HT1080 (cell line): ENCODE data around the gene CDKN2AIPNL. TPM values are rescaled to one million over a fixed set of nuclear protein-coding genes. Genes with fewer than 3 reads are reported as not detected.
"Not testable (repeated sequence)": the region's sequence is repeated elsewhere in the genome, so short reads cannot be mapped to it uniquely, and the experiment has no call there.

Source experiments
- DNase-seq: peaks from one replicate; pipeline ENCODE4 v3.0.0-alpha.2; 2015; ENCODE audit warnings: low read depth
- total RNA-seq: library from RNA; depleted of rRNA; stranded (reverse); fragments of >200 nt; shearing (Covaris generic); gene quantifications from 2 replicates; pipeline ENCODE4 v1.2.3, GENCODE V29; 2014

Gene CDKN2AIPNL
- total RNA-seq, 1 experiment from 2014 or later, result 81.7 TPM

DNA sequence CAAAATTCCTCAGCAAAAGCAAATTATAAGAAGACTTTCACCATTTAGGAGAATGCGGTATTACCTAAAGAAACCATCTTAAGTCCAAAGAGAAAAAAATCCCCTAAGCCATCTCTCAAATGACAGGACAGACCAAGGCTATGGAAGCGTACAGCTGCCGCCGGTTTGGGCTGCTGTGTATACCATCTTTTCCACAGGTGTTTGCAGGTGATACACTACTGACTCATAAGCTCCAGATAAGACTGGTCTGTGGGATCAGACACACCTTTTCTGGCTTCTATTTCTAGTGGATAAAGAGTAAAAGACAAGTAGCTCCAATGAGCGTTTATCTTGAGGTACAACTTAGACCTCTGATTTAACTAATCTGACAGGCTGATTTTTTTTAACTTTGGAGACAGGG lies 7.7 kb downstream of the CDKN2AIPNL start:
- DNase-seq, result no peak

DNA sequence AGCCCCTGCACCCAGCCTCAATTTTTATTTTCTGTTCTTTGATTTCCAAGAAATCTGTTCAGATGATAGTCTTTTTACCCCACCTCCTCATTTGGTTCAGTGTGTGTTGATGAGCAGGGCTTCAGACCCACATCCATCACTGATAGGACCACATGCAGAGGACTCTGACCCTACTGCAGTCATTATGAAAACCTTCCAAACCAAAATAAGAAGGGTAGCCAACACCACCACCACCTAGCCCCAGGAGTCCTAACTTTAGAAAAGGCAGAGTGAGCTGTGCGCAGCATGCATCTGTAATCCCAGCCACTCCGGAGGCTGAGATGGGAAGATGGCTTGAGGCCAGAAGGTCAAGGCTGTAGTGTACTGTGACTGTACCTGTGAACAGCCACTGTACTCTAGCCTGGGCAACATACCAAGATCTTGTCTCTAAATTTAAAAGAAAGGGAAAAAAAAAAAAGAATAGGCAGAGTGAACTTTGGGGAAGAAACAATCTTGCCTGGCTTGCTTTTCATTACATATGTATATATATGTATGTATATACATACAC lies 13.0 kb downstream of the CDKN2AIPNL start:
- no peak for DNase-seq

DNA sequence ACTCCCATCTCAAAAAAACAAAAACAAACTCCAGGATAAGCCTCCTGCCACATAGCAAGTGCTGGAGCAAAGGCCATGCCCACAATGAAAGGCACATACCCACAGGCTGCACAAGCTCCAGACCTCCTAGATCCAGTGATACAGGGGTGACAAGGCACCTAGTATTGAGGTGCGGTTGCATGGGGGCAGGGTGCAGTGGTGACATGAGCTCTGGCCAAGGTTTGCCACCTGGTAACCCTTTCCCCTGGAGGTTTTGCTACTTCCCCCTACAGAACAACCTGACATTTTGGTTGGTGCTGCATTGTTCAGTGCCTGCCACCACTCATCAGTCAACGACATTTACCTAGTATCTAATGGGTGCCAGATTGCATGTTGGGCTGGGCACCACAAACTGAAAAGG lies 14.5 kb downstream of the CDKN2AIPNL start:
- DNase-seq, result no peak

DNA sequence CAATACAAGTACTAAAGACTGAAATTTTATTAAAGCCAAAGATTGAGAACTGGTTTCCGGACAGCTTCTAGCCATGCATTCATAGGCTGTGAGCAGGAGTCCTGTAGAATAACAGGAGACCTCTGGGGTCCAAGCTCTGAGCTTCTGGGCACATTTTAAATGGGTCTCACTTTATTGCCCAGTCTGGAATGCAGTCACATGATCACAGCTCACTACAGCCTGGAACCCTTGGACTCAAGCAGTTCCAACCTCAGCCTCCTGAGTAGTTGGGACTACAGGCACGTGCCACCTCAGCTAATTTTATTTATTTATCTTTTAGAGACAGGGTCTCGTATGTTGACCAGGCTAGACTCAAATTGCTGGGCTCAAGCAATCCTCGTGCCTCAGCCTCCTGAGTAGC lies 15.4 kb downstream of the CDKN2AIPNL start:
- no peak for DNase-seq

DNA sequence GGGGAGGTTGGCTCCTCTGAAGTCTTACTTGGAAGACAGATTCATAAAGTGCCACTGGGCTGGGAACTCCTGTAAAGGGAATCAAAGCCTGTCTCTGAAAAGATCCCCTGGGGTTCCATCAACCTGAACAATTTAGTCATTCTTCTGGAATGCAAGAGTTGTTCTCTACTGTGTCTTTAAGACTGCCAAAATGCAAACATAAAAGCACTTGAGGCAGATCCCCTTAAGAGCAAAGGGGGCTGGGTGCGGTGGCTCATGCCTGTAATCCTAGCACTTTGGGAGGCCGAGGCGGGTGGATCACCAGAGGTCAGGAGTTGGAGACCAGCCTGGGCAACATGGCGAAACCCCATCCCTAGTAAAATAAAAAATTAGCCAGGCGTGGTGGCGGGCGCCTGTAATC lies 16.7 kb downstream of the CDKN2AIPNL start:
- no peak for DNase-seq

DNA sequence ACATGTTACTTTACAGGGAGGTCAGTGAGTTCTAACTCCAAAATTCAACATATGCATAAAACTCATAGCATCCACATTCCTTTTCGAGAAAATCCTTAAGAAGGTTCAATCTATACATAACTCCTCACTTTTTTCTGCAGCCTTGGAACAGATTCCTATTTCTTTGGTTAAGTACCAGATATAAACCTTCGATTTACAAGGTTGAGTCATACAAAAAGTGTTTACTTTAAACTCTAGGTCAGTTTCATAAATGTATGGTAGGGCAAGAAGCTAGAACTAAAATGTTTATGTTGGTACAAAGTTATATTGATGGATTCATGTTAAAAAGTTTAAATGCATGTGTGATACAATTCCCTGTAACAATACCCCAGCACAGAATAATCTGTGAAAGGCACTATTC lies 19.4 kb downstream of the CDKN2AIPNL start:
- DNase-seq, result no peak

DNA sequence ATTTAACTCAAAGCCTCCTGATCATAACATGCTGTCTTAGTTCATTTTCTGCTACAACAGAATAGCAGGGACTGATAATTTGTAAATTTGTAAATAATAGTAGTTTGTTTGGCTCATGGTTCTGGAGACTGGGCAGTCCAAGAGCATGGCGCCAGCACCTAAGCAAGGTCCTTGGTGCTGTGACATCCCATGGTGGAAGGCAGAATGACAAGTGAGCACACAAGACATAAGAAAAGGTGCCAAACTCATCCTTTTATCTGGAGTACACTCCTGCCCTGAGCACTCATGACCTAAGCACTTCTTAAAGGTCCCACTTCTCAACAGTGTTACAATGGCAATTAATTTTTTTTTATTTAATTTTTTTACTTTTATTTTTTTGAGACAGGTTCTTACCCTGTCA lies 24.2 kb downstream of the CDKN2AIPNL start:
- no peak for DNase-seq

DNA sequence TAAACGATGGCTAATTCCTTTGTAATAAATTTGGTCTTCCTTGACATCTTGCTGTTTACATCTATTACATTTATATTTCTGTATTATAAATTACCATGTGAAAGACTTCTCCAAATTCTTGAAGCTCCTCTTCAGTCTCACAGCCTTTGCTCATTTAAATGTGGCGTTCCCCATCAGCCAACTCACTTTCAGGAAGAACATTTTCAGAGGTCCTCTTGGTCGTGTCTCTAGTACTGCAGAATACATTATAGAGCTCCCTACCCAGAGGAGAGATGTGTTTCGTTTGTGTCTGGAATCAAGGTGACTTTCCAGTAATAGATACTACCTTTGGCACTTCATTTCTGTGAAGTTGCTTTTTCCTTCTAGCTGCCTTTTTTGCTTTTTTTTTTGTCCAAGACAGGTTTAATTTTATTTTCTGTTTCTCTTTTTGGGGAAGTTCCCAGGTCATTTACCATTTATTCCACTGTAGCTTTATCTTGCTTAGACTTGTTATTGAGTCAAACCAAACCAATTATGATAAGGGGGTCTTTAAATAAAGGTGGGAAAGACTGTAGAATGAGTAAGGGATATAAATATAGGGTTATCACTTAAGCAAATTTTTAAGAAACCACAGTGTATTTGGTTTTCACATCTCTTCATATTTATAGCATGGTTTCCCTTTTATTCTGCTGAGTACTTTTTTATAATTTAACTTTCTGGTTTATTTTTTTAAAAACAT lies 27.5 kb downstream of the CDKN2AIPNL start:
- no peak for DNase-seq

DNA sequence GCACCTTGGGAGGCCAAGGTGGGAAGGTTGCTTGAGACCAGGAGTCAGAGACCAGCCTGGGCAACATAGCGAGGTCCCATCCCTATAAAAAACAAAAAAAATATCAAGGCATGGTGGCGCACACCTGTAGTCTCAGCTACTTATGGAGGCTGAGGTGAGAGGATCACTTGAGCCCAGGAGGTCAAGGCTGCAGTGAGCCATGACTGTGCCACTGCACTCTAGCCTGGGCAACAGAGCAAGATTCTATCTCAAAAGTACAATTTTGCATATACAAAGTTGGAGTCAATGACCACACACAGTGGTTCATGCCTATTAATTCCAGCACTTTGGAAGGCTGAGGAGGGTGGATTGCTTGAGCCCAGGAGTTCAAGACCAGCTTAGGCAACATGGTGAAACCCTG lies 29.5 kb downstream of the CDKN2AIPNL start:
- not testable (repeated sequence) for DNase-seq

DNA sequence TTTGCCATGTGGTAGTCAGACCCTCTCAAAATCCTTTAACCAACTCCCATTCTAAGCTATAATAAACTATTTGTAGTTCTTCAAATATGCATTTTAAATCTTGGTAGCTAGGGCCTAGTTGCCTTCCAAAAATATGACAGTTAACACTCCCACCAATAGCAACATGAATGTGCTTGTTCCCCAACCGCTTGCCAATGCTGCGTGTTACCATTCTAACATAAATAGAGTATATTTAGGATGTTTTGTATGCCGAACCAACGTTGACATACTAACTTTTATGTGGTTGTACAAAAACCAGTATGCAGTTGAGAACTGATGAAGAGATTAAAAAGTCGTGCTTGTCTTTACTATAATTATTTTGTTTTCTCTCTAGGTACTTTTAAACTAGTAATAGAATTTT lies 31.3 kb downstream of the CDKN2AIPNL start:
- DNase-seq, result no peak

DNA sequence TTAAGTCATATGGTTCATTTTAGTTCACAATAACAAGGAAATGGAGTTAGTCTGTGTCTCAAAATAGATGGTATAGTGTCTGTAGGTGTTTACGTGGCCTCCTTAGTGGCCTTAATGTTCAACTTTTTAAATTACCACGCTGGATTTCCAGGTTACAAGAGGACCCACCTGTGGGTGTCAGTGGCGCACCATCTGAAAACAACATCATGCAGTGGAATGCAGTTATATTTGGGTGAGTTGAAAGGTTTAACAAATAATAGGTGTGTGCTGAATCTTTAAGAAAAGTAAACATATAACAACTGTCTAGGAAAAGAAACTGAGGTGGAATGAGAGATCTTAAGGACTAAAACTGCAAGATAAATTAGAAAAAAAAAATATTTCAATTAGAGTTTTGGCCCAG lies 37.4 kb downstream of the CDKN2AIPNL start:
- no peak for DNase-seq

DNA sequence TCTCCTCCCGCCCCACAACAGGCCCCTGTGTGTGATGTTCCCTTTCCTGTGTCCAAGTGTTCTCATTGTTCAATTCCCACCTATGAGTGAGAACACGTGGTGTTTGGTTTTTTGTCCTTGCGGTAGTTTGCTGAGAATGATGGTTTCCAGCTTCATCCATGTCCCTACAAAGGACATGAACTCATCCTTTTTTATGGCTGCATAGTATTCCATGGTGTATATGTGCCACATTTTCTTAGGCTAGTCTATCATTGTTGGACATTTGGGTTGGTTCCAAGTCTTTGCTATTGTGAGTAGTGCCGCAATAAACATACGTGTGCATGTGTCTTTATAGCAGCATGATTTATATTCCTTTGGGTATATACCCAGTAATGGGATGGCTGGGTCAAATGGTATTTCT lies 38.0 kb downstream of the CDKN2AIPNL start:
- DNase-seq, result not testable (repeated sequence)

DNA sequence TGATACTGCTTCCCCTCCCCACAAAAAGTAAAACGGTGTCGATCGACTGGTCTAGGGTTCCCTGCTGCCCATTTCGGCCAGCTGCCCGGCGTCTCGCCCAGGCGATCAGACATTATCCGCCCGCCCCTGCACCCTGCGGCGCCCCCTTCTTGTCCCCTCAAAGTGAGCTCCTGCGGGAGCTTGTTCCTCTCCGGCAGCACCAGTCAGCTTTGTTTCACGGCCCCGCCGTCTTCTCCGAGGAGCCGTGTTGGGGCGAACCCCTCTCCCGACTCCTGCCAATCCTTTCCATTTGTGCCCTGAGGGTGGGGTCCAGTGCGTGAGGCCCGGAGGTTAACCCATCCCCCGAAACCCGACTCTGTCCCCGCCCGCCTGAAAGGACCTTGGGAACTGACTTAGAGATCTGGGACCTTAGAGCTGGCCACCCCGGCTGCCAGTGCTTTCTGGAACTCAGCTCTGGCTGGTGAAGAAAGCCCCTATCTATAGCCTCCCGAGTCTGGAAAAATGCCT lies 39.8 kb downstream of the CDKN2AIPNL start:
- peak; percentile 52 for DNase-seq

DNA sequence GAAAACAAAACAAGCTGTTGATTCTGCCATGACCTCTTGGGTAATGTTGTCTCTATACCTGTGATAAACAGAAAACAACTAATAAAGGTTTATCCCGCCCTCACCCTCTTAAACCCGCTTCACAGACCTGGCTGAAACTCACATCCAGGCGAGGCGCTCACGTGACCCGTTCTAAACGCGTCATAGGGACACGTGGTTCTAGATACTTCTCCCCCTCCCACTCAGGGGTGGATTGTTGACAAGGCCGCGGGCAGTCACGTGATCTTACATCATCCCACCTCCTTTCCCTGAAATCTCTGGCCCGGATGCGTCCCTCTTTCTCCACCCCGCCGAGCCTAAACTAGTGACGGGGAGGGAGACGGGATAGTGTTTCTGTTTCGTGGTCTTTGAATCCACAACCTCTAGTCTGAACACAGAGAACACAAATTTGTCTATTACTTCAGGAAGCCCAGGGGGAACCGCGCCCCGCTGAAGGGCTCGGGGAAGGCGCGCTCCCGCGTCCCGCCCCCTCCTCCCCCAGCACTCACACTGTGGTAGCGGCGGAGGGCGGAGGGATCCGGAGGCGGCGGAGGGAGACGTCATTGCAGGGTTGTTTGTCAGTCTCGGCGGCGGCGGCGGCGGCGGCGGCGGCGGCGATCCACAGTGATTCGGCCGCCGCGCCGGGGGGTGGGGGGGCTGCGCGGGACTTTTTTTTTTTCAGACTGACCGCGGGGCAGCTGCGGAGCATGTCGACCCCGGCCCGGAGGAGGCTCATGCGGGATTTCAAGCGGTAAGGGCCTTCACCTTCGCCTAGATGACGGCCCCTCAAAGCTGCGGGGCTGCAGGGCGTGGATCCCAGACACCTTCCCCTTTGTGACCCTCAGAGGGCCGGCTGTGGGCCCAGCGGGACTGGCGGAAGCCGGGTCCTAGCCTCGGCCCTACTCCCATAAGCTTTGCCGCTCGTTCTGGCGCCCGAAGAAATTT lies 40.5 kb downstream of the CDKN2AIPNL start, which contains the start of gene UBE2B:
Gene UBE2B (plus strand): TSS at position 699 of the 963 bp plus-strand sequence. CDS start 27 bp downstream, at position 726.
- peak; percentile 99 for DNase-seq

DNA sequence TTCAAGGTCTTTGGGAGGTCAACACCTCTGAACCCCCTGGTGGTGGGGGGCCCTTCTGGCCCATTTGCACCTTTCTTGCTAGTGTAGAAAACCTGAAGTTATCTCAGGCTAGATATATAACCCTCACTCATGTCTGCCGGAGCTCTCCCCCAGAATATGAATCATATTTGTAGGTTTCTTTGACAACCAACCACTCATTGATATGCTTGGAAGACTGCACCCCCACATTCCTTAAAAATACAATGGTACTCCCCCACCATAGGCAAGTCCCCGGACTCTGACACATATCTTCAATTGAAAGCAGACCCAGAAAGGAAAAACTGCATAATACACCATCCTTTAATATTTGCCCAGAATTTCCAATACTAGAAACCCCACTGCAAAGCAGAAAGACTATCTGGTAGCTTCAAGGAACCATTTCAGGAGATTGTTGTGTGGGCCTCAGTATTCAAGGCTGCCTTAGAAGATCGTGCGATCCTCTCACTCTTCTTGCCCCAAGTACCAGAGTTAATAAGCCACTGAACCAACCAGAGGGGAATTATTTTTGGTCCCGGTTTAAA lies 41.3 kb downstream of the CDKN2AIPNL start:
- no peak for DNase-seq

DNA sequence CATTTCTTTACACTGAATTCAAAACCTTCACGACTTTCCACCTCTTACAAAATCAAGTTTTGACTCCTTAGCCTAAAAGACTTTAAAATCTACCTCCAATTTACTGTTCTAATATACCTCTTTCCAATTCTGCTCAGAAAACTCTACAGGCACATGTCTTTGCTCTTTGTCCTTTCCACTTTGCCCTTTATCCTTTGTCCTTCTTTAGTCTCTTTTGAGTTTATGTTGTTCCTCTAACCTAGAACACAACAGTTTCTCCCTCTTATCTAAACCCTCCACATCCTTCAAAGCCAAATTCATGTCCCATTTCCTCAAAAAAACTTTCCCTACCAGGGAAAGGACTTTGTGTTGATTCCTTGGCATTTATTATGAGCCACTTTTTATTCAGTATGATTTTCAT lies 46.1 kb downstream of the CDKN2AIPNL start:
- DNase-seq, result no peak

DNA sequence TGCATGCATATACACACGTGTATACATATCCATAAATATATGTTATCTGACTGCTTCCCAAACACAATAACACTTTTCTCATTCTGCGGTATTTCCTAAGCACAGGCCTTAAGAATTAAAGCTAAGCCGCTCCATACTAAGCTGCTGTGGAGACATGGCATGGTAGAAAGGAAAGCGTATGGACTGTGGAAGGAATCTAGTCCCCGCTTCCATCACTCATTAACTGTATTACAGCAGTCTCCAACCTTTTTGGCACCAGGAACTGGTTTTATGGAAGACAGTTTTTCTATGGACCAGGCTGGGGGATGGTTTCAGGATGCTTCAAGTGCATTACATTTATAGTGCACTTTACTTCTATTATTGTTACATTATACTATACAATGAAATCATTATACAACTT lies 56.0 kb downstream of the CDKN2AIPNL start:
- DNase-seq, result no peak
